ENCODE data around the gene CDH15.
"Not testable (repeated sequence)": the region's sequence is repeated elsewhere in the genome, so short reads cannot be mapped to it uniquely, and the experiment has no call there.

Gene CDH15

DNA sequence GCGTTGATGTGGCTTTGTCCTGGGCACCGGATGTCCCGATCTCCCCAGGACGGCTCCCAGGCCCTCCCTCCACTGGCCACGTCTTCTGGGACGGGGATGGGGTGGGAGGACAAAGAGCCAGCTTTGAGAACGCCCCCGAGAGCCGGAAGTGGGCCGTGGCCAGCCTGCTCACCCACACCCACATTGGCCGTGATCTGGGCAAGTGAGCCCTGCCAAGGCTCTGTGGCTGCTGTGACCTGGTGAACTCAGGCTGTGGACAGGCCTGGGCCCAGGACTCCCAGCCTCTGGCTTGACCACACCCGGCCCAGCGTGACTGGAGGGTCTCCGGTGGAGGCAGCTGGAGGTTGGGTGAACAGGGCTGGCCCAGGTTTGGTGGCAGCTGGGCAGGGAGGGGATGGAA is 3.3 kb downstream of the CDH15 start:
- DNase-seq, result no peak

DNA sequence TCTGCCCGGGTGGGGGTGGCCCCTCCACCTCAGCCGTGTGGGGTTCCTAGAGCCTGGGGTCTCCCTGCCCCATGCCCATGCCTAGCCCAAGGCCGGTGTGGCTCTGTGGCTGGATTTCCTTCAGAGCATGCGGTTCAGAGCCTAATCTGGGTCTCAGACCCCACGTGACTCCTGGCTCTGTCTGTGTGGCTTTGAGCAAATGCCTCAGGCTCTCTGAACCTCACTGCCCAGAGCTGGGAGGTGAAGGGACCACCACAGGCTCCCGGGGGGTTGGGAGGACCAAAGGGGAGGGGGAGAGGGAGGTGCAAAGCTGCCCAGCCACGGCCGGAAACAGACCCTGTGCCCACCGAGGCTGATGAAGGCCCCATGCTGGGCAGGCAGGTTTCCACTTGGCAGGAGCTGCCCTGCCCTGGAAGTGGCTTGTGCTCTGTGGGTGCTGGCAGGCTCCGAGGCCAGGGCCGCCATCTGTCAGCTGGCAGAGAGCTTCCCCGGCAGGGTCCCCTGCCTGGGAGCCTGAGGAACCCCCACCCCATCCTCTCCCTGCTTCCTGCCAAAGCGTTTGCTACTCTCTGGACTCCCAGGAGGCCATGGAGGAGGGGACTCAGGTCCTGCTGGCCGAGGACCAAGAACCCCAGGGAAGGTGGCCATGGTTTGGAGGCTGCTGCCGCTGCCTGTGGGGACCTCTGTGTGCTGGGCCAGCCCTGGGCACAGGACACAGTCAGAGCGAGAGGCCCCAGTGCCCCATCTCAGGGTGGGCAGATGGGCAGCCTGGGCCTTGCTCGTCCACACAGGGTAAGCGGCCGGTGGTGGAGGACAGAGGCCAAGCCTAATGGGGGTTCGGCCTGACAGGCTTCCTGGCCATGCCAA is 4.0 kb downstream of the CDH15 start:
- no peak for DNase-seq

DNA sequence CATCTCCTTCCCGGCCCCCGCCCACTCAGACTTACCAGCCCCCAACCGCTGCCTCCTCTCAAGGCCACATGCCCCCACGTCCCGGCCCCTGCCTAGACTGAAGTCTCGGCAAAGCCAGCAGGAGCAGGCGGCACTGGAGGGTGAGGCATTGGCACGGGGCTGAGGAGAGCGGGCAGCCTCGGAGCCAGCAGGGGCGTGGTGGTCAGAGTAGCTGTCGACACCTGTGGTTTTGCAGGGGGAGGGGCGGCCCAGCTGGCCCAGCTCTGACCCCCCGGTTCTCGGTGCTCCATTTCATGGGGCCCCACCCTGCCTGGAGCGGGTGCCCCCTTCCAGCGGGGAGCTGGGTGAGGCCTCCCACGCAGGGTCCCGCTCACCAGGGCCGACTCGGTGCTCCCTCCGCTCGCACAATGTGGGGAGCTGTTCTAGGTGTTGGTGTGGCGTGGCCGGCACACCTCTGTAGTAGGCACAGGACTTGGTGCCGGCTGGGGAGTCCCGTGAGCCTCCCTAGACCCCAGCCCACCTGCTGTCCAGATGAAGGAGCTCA is 4.7 kb downstream of the CDH15 start:
- no peak for DNase-seq

DNA sequence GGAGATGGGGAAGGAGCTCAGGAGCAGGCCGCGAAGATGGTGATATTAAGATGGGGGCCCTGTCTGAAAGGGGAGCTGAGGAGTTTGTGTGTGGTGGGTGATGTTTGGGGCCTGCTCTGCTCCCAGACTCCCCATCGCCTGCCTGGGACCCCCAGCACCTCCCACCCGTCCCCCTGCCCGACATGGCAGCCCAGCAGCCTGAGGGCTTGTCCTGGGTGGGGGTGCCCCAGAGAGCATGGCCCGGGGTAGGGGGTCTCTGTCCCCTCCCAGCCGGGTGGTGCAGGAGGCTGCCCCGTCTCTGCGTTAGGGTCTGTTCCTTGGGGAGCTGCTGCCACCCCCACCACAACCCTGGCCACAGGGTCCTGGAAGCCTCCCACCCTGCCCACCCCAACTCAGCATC is 5.2 kb downstream of the CDH15 start:
- DNase-seq, result no peak

DNA sequence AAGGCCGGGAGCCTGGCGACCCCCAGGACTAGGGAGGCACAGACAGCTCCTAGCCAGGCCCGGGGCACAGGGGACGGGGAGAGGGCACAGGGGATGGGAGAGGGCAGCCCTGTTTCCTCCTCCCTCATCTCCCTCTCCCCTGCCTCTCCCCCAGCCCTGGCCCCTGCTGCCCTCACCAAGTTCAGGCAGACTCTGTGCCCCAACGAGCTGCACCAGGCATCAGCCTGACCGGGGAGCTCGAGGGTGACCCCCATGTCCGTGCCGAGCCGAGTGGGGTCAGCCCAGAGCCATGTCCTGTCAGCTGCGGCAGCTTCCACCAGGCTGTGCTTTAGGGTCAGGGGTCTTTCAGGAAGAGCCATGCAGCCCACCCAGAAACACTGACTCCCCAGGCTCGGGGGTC is 6.0 kb downstream of the CDH15 start:
- no peak for DNase-seq

DNA sequence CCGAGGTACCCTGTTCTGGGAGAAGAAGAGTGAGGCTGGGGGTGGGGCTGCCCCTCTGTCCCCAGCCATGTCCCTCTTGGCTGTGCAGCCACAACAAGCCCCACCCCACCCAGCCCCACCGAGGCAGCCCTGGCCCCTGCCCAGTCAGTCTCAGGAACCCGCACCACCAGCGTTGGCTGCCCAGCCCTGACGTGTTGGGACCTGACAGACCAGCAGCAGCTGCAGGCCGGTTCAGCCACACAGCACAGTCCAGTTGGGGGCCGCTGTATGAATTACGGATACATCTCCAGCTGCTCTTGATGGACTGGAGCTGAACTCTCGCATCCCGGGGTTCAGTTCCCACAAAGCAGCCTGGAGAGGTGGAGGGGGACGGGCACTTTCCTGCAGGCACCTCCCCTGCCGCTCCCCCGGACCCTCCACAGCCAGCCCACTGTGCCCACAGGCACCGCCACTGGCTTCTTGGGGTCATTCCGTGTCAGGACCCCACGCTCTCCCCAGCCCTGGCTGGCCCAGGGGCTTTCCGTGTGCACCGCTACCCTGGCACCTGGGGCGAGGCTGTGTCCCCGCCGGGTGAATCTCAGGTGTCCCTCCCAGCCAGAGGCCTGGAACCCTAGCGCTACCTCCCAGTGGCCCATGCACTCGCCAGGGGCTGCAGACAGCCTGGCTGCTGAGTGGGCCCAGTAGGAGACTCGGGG is 7.1 kb downstream of the CDH15 start:
- DNase-seq, result no peak

DNA sequence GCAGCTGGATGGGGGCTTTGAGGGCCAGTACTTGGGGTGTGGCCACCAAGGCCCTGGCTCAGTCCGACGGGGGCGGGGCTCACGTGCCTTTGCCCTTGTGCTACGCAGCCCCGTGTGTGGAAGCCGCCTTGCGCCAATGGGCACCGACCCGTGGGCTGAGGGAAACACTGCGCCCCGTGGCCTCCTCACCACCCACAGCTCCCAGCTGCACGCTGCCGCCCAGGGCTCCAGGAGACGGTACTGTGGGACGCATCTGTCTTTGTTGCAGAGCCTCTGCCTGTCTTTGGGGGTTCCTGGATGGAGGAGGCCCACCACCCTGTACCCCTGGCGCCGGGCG is 7.6 kb downstream of the CDH15 start:
- DNase-seq, result no peak

DNA sequence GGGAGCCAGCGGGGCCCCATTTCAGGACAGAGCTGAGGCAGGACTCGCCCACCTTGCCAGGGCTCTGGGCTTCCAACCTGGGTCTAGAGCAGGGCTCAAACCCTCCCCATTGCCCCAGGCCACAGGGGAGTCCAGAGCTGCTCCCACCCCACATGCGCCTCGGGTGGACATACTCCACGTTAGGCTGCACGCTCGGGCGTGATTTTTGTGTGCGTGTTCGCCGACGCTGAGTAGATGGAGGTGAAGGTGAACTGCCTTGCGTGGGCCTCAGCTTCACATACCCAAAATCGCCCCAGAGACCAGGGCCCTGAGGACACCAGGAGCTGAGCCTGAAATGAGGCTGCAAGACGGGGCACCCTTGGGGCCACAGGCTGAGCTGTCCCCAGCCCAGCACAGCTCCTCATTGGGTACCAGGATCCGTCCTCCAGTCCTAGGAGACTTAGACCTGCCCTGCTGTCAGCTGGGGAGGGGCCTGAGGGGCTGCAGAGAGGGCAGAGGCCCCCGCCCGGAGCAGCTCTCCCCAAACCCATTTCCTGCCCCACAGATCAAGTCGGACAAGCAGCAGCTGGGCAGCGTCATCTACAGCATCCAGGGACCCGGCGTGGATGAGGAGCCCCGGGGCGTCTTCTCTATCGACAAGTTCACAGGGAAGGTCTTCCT is 8.2 kb downstream of the CDH15 start:
- DNase-seq, result no peak

DNA sequence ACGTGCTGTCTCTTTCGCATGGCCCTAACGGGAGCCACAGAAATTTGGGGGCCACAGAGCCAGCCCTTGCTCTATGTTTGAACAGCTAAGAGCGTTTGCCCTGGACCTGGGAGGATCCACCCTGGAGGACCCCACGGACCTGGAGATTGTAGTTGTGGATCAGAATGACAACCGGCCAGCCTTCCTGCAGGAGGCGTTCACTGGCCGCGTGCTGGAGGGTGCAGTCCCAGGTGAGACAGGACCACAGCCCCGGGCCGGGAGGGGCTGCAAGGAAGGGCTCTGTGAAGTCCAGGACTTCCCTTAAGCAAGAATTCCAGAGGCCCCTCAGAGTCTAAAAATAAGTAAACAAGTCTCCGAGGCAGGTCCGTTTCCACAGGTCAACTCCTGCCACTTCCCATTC is 11.9 kb downstream of the CDH15 start:
- DNase-seq, result no peak

DNA sequence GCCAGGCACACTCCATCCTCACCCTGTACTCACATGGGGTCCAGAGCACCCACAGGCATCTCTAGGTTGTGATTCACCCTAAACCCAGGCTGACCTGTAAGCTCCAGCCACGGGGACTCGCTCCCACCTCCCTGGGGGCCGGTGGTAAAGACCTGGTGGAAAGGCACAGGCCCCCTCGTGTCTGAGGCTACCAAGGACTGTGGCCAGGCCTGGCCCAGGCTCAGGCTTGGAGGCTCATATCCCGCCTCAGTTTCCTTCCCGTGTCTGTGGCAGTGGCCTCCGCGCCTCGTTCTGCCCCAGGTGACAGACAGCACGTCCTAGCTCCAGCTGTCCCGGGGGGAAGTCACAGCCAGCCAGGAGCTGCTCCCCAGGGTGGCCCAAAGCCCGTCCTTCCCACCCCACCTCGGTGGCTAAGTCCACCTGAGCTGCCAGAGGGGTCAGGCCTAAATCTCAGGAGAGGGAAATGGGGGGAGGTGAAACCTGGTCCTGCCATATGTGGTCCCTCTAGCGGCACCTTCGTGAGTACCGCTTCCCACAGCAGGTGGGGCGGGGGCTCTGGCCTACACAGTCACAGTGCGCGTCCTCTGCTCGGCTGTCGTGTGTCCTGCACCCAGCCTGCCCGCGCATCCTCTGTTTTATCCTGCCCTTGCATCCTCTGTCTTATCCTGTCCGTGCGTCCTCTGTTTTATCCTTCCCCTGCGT is 12.6 kb downstream of the CDH15 start:
- no peak for DNase-seq

DNA sequence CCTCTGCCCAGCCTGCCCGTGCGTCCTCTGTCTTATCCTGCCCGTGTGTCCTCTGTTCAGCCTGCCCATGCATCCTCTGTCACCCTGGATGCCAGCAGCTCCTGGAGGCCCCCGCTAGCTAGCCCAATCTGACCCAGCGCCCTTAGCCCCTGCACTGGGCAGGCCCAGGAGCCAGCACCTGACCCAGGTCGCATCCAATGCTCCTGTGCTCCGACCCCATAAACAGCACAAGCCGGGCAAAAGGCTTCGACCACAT is 13.1 kb downstream of the CDH15 start:
- no peak for DNase-seq

DNA sequence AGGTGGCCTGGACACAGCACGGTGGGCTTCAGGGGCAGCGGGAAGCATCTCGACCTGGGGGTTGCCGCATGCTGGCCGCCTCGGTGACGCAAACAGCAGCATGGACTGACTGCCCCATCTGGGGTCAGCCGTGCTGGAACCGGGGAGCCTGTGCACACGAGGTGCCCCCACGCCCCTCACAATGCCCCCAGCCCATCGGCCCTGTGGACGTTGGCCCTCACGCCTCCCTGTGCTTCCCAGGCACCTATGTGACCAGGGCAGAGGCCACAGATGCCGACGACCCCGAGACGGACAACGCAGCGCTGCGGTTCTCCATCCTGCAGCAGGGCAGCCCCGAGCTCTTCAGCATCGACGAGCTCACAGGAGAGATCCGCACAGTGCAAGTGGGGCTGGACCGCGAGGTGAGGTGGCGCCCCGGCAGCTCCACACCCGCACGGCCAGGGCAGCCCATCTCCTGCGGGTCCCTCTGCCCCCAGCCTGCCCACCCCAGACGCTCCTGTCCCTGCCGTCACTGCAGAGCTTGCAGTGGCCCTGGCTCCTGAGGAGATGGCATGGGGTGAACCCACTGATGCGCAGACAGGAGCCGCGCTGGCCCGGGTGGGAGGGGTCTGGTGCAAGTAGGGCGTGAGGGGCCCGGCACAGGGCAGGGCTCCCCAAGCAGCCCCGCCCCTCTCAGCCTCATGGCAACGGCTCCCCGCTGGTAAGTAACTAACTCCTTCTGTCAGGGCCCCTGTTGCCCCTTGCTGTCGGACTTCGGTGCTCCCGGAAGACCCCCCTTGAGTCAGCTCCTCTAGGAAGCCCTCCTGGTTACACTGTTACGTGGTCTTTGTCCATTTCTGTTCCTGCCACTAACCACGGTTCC is 13.6 kb downstream of the CDH15 start:
- no peak for DNase-seq

DNA sequence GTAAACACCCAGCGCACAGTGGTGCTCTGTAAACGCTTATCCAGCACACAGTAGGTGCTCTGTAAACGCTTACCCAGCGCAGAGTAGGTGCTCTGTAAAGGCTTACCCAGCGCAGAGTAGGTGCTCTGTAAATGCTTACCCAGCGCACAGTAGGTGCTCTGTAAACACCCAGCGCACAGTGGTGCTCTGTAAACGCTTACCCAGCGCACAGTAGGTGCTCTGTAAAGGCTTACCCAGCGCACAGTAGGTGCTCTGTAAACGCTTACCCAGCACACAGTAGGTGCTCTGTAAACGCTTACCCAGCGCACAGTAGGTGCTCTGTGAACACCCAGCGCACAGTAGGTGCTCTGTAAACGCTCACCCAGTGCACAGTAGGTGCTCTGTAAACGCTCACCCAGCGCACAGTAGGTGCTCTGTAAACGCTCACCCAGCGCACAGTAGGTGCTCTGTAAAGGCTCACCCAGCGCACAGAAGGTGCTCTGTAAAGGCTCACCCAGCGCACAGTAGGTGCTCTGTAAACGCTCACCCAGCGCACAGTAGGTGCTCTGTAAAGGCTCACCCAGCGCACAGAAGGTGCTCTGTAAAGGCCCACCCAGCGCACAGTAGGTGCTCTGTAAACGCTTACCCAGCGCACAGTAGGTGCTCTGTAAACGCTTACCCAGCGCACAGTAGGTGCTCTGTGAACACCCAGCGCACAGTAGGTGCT is 14.5 kb downstream of the CDH15 start:
- not testable (repeated sequence) for DNase-seq

DNA sequence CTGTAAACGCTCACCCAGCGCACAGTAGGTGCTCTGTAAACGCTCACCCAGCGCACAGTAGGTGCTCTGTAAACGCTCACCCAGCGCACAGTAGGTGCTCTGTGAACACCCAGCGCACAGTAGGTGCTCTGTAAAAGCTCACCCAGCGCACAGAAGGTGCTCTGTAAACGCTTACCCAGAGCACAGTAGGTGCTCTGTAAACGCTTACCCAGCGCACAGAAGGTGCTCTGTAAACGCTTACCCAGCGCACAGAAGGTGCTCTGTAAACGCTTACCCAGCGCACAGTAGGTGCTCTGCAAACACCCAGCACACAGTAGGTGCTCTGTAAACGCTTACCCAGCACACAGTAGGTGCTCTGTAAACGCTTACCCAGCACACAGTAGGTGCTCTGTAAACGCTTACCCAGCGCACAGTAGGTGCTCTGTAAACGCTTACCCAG is 15.1 kb downstream of the CDH15 start:
- not testable (repeated sequence) for DNase-seq

DNA sequence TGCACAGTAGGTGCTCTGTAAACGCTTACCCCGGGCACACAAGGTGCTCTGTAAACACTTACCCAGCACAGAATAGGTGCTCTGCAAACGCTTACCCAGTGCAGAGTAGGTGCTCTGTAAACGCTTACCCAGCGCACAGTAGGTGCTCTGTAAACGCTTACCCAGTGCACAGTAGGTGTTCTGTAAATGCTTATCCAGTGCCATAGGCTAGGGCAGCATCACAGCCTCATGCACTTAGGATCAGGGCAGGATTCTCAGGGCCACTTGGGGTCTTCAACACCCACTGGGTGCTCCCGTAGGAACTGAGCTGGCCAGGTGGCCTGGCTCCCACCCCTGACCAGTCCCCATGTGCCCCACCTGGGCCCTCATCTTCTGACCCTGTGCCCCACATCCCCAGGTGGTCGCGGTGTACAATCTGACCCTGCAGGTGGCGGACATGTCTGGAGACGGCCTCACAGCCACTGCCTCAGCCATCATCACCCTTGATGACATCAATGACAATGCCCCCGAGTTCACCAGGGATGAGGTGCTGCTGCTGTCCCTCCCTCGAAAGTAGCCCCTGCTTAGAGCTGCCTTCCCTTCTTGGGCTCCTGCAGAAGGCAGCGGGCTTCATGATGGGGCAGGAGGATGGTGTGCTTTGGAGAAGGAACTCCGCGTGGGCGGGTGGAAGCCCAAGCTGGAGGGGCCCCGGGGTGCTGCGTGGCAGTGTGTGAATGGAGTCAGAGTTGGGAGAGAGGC is 15.7 kb downstream of the CDH15 start:
- DNase-seq, result no peak

DNA sequence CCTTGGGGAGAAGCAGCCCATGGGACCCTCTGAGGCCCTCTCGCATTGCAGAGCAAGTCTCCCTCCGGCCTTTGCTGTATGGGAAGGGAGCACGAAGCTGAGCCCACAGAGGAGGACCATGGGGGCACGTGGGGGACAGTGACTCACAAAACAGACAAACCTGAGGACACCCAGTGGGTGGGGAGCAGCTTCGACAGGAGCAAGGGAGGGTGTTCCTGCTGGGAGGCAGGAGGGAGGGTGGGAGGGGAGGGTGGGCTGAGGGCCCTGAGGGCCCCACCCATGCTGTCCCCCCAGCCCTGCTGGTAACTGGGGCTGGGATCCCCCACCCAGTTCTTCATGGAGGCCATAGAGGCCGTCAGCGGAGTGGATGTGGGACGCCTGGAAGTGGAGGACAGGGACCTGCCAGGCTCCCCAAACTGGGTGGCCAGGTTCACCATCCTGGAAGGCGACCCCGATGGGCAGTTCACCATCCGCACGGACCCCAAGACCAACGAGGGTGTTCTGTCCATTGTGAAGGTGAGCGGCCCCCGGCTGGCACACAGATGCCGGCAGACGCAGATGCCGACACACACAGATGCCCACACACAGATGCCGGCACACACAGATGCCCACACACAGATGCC is 16.3 kb downstream of the CDH15 start:
- DNase-seq, result no peak

DNA sequence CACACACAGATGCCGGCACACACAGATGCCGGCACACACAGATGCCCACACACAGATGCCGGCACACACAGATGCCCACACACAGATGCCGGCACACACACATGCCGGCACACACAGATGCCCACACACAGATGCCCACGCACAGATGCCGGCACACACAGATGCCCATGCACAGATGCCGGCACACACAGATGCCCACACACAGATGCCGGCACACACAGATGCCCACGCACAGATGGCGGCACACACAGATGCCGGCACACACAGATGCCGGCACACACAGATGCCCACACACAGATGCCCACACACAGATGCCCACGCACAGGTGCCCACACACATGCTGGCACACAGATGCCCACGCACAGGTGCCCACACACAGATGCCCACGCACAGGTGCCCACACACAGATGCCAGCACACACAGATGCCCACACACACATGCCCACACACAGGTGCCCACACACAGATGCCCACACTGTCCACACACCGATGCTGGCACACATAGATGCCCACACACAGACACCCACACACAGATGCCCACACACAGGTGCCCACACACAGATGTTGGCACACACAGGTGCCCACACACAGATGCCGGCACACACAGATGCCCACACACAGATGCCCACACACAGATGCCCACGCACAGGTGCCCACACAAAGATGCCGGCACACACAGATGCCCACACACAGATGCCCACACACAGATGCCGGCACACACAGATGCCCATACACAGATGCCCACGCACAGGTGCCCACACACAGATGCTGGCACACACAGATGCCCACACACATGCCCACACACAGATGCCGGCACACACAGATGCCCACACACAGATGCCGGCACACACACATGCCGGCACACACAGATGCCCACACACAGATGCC is 17.2 kb downstream of the CDH15 start:
- not testable (repeated sequence) for DNase-seq

DNA sequence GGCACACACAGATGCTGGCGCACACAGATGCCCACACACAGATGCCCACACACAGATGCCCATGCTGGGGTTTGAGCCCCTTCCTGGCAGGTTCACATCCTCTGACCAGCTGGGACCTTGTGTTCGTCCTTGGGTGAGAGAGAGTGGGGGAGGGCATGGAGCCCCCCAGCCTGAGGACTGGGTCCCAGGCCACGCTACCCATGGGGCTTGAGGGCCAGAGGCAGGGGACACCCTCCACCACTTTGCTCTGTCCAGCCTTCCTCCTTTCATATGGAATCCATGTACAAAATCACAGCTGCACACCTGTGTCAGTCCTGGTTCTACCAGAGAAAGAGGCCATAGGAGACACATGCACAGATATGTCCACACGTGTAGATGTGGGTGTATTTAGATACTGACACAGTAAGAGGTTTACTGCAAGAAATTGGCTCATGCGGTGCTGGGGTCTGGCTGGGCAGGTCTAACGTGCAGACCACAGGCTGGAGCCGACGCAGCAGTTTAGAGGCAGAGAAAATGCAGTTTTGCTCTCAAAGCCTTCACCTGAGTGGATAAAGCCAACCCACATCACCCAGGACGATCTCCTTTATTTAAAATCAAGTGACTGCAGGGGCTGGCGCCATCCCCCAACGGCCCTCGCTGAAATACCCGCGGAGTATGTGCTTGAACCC is 17.9 kb downstream of the CDH15 start:
- DNase-seq, result no peak

All from activated CD4-positive, alpha-beta T cell treated with anti-CD3 and anti-CD28 coated beads for 4 hours (primary cell).